ENCODE results near the gene NANP.

DNA sequence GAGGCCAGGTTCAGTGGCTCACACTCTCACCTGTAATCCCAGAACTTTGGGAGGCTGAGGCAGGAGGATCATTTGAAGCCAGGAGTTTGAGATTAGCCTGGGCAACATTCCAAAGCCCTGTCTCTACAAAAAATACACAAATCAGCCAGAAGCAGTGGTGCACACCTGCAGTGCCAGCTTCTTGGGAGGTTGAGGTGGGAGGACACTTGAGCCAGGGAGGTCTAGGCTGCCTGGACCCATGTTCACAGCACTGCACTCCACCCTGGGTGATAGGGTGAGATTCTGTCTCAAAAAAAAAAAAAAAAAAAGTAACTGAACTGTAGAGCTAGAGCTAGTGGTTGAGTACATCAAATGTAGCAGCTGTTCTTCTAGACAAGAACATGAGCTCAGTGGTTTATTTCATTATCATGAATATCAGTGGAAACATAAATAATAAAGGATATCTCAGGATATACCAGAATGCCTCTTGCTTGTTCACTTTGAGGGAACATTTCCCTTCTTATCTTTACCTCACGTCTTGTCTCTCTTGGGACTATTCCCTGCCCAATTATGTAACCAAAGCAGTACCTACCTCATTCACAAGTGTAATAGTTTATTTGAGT is 17.6 kb downstream of the NANP start:
- TF ChIP-seq, protein P1, sequence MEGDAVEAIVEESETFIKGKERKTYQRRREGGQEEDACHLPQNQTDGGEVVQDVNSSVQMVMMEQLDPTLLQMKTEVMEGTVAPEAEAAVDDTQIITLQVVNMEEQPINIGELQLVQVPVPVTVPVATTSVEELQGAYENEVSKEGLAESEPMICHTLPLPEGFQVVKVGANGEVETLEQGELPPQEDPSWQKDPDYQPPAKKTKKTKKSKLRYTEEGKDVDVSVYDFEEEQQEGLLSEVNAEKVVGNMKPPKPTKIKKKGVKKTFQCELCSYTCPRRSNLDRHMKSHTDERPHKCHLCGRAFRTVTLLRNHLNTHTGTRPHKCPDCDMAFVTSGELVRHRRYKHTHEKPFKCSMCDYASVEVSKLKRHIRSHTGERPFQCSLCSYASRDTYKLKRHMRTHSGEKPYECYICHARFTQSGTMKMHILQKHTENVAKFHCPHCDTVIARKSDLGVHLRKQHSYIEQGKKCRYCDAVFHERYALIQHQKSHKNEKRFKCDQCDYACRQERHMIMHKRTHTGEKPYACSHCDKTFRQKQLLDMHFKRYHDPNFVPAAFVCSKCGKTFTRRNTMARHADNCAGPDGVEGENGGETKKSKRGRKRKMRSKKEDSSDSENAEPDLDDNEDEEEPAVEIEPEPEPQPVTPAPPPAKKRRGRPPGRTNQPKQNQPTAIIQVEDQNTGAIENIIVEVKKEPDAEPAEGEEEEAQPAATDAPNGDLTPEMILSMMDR (conservative IDR thresholded peaks at IDR 0.05; ENCODE audit: low read length): no peak
- TF ChIP-seq EZH2phosphoT487 (IDR thresholded peaks at IDR 0.05; ENCODE audit: borderline replicate concordance): no peak

Data from Loucy (cell line).